Measurements from ENCODE around the gene FRMD4A.
"Not testable (repeated sequence)": the region's sequence is repeated elsewhere in the genome, so short reads cannot be mapped to it uniquely, and the experiment has no call there.

The FRMD4A gene

GRCh38 chr10:14146501-14146900 is 184.2 kb downstream of the FRMD4A start:
- no peak for DNase-seq (ENCODE audit: low spot score)

- DNase-seq (ENCODE audit: low spot score): no peak
Observed at GRCh38 chr10:14146025-14146424, 184.7 kb downstream of the FRMD4A start.

- DNase-seq (ENCODE audit: low spot score): no peak
Observed at GRCh38 chr10:14144451-14144850, 186.3 kb downstream of the FRMD4A start.

- DNase-seq (ENCODE audit: low spot score): no peak
Observed at GRCh38 chr10:14142606-14143250, 188.0 kb downstream of the FRMD4A start.

- DNase-seq (ENCODE audit: low spot score): no peak
Observed at GRCh38 chr10:14141283-14141682, 189.4 kb downstream of the FRMD4A start.

GRCh38 chr10:14137391-14137790 is 193.3 kb downstream of the FRMD4A start:
- DNase-seq (ENCODE audit: low spot score): no peak

- not testable (repeated sequence) for DNase-seq (ENCODE audit: low spot score)
Observed at GRCh38 chr10:14135196-14135595, 195.5 kb downstream of the FRMD4A start.

- DNase-seq (ENCODE audit: low spot score): no peak
Observed at GRCh38 chr10:14134275-14134674, 196.4 kb downstream of the FRMD4A start.

GRCh38 chr10:14131261-14131960 is 199.3 kb downstream of the FRMD4A start:
- DNase-seq (ENCODE audit: low spot score): no peak

GRCh38 chr10:14129770-14130169 is 201.0 kb downstream of the FRMD4A start:
- DNase-seq (ENCODE audit: low spot score): no peak

GRCh38 chr10:14128519-14128918 is 202.2 kb downstream of the FRMD4A start:
- no peak for DNase-seq (ENCODE audit: low spot score)

- no peak for DNase-seq (ENCODE audit: low spot score)
Observed at GRCh38 chr10:14126697-14127440, 203.9 kb downstream of the FRMD4A start.

- no peak for DNase-seq (ENCODE audit: low spot score)
Observed at GRCh38 chr10:14125564-14125963, 205.2 kb downstream of the FRMD4A start.

- DNase-seq (ENCODE audit: low spot score): no peak
Observed at GRCh38 chr10:14124941-14125340, 205.8 kb downstream of the FRMD4A start.

GRCh38 chr10:14123139-14123538 is 207.6 kb downstream of the FRMD4A start:
- DNase-seq (ENCODE audit: low spot score): no peak

GRCh38 chr10:14120812-14121211 is 209.9 kb downstream of the FRMD4A start:
- no peak for DNase-seq (ENCODE audit: low spot score)

GRCh38 chr10:14118953-14119352 is 211.8 kb downstream of the FRMD4A start:
- DNase-seq (ENCODE audit: low spot score): peak; percentile 2

GRCh38 chr10:14116837-14117236 is 213.9 kb downstream of the FRMD4A start:
- DNase-seq (ENCODE audit: low spot score): no peak

- DNase-seq (ENCODE audit: low spot score): no peak
Observed at GRCh38 chr10:14116021-14116420, 214.7 kb downstream of the FRMD4A start.

- no peak for DNase-seq (ENCODE audit: low spot score)
Observed at GRCh38 chr10:14114791-14115190, 215.9 kb downstream of the FRMD4A start.

- DNase-seq (ENCODE audit: low spot score): no peak
Observed at GRCh38 chr10:14112056-14112455, 218.7 kb downstream of the FRMD4A start.

GRCh38 chr10:14111208-14111607 is 219.5 kb downstream of the FRMD4A start:
- no peak for DNase-seq (ENCODE audit: low spot score)

GRCh38 chr10:14106828-14107227 is 223.9 kb downstream of the FRMD4A start:
- DNase-seq (ENCODE audit: low spot score): no peak

Measured in CD4-positive, alpha-beta T cell treated with Interleukin-15 for 4 hours (primary cell).